HepG2 (cell line): ENCODE data around the gene ENO2. TPM values are rescaled to one million over a fixed set of nuclear protein-coding genes. Genes with fewer than 3 reads are reported as not detected.

Experiments used
- ATAC-seq: fragments of 200-7000 bp; cut with Tn5 transposase; 3 replicates; pipeline ENCODE4 v1.9.1; 2020; ENCODE audit warnings: mild to moderate bottlenecking, moderate library complexity
- BruUV-seq: library from RNA; stranded (reverse); fragments of 400-500 nt; replicated peaks from 2 replicates; lab custom pipeline; 2021; lab: Mats Ljungman, UMichigan
- CTCF ChIA-PET: fragments of 300-600 bp; formaldehyde crosslinking; extraction: SDS; loops from one replicate; lab custom pipeline; 2021; ENCODE audit warnings: low total read pairs, inconsistent platforms, low intra/inter-chr PET ratio; lab: Yijun Ruan, JAX
- POLR2A ChIA-PET: fragments of 350-600 bp; sonication (Branson Sonifier 250); formaldehyde crosslinking; loops from one replicate; lab custom pipeline; 2020; ENCODE audit warnings: antibody characterized with exemption, inconsistent platforms; lab: Yijun Ruan, JAX
- DNase-seq: peaks from one replicate; pipeline ENCODE4 v3.0.0-alpha.2; 2015; ENCODE audit warnings: low spot score
- FAIRE-seq: peaks from 3 replicates; lab custom pipeline; 2011; peaks lifted over from hg19 to GRCh38; lab: Jason Lieb, UNC
- H2AFZ ChIP-seq: one replicate; pipeline ENCODE4 v1.6.1; 2011; ENCODE audit warnings: low read length, inconsistent platforms
- H3K27ac ChIP-seq: fragments of 300-600 bp; 3 replicates; pipeline ENCODE4 v1.8.0; 2011; ENCODE audit warnings: mixed run types, mild to moderate bottlenecking, mixed read lengths, low read length, inconsistent platforms; ENCODE audit not compliant: insufficient read depth; ENCODE audit errors: extremely low read length
- H3K27me3 ChIP-seq, 2 experiments: fragments of 200-600 bp in 1 of 2; 2 replicates in 1 of 2; 3 replicates in 1 of 2; pipeline versions ENCODE4 v1.6.0 to v1.8.0; 2011; ENCODE audit warnings: low read length in 2 of 2, mild to moderate bottlenecking in 2 of 2, moderate library complexity in 2 of 2, inconsistent platforms in 1 of 2; ENCODE audit not compliant: insufficient read depth in 2 of 2, control insufficient read depth in 1 of 2
- H3K36me3 ChIP-seq, 2 experiments: fragments of 200-600 bp in 1 of 2; replicated peaks in 1 of 2; 2 replicates in 1 of 2; 3 replicates in 1 of 2; pipeline versions ENCODE4 v1.5.1 to v1.8.0; 2011; ENCODE audit warnings: low read length in 2 of 2, inconsistent platforms in 1 of 2; ENCODE audit not compliant: insufficient read depth in 2 of 2, control insufficient read depth in 1 of 2
- H3K4me1 ChIP-seq: 2 replicates; pipeline ENCODE4 v1.5.1; 2012; ENCODE audit warnings: low read length, inconsistent platforms; ENCODE audit not compliant: insufficient read depth
- H3K4me2 ChIP-seq: 2 replicates; pipeline ENCODE4 v1.6.0; 2011; ENCODE audit warnings: low read depth, low read length, inconsistent platforms
- H3K4me3 ChIP-seq, 3 experiments: fragments of 200-600 bp in 1 of 3; sonication (generic), shearing (Covaris generic) in 1 of 3; replicated peaks in 1 of 3; 2 replicates each; pipeline ENCODE4 v1.5.1; 2011 to 2016; ENCODE audit warnings: low read length in 3 of 3, inconsistent platforms in 2 of 3, low read depth in 2 of 3, mild to moderate bottlenecking in 2 of 3, control low read depth in 1 of 3, mixed read lengths in 1 of 3; ENCODE audit not compliant: insufficient read depth in 1 of 3
- H3K79me2 ChIP-seq: one replicate; pipeline ENCODE4 v1.6.1; 2011; ENCODE audit warnings: low read length, inconsistent platforms; ENCODE audit not compliant: insufficient read depth
- H3K9ac ChIP-seq: 2 replicates; pipeline ENCODE4 v1.6.0; 2011; ENCODE audit warnings: mild to moderate bottlenecking, low read depth, low read length, inconsistent platforms; ENCODE audit not compliant: insufficient read depth
- H3K9me3 ChIP-seq: 2 replicates; pipeline ENCODE4 v1.5.1; 2012; ENCODE audit warnings: mild to moderate bottlenecking, low read length
- H4K20me1 ChIP-seq: 2 replicates; pipeline ENCODE4 v1.6.0; 2011; ENCODE audit warnings: inconsistent platforms, mild to moderate bottlenecking, low read length, moderate library complexity; ENCODE audit not compliant: insufficient read depth
- ADNP ChIP-seq: sonication (generic); formaldehyde crosslinking; IDR thresholded peaks from 2 replicates; pipeline ENCODE4 v1.4.0; 2020; ENCODE audit warnings: missing genetic modification reagents
- CBX2 ChIP-seq, 2 experiments: fragments of 200-600 bp in 1 of 2; sonication (generic); formaldehyde crosslinking in 1 of 2; IDR thresholded peaks; 2 replicates each; pipeline versions ENCODE4 v1.7.0 to v1.8.1; 2018 to 2022; ENCODE audit warnings: low read depth in 2 of 2, low read length in 1 of 2, mild to moderate bottlenecking in 1 of 2, missing genetic modification reagents in 1 of 2
- EEA1 ChIP-seq: sonication (generic); formaldehyde crosslinking; IDR thresholded peaks from 2 replicates; pipeline ENCODE4 v1.5.1; 2020; ENCODE audit warnings: mild to moderate bottlenecking, missing genetic modification reagents, borderline replicate concordance
- FOXO1 ChIP-seq: sonication (generic); formaldehyde crosslinking; IDR thresholded peaks from 2 replicates; pipeline ENCODE4 v1.4.0; 2020; ENCODE audit warnings: missing genetic modification reagents
- MAZ ChIP-seq, 2 experiments: sonication (generic) in 1 of 2; formaldehyde crosslinking in 1 of 2; IDR thresholded peaks; 2 replicates each; pipeline versions ENCODE4 v1.5.0 to v1.6.1; 2012 to 2020; ENCODE audit warnings: low read depth in 2 of 2, mild to moderate bottlenecking in 2 of 2, borderline replicate concordance in 1 of 2, improper control_type of control experiment in 1 of 2, low read length in 1 of 2, missing genetic modification reagents in 1 of 2, moderate library complexity in 1 of 2
- NAIF1 ChIP-seq: sonication (generic); formaldehyde crosslinking; IDR thresholded peaks from 2 replicates; pipeline ENCODE4 v1.5.0; 2020; ENCODE audit warnings: mild to moderate bottlenecking, missing genetic modification reagents, borderline replicate concordance
- NFIB ChIP-seq: sonication (generic); formaldehyde crosslinking; IDR thresholded peaks from 2 replicates; pipeline ENCODE4 v1.9.0; 2021; ENCODE audit warnings: missing genetic modification reagents, mild to moderate bottlenecking, borderline replicate concordance
- SRSF9 ChIP-seq: fragments of 200-400 bp; formaldehyde crosslinking; IDR thresholded peaks from 2 replicates; pipeline ENCODE4 v1.6.1; 2018; ENCODE audit warnings: borderline replicate concordance, mild to moderate bottlenecking, low read depth, low read length; ENCODE audit not compliant: insufficient read depth, poor library complexity, severe bottlenecking
- TCF12 ChIP-seq, 2 experiments: fragments of 450-650 bp in 1 of 2; sonication (generic) in 1 of 2; formaldehyde crosslinking in 1 of 2; IDR thresholded peaks; 2 replicates each; pipeline versions ENCODE4 v1.6.1 to v1.8.0; 2017 to 2022; ENCODE audit warnings: antibody characterized with exemption in 1 of 2, mild to moderate bottlenecking in 1 of 2, missing genetic modification reagents in 1 of 2, moderate library complexity in 1 of 2
- ZBTB7B ChIP-seq: sonication (generic); formaldehyde crosslinking; IDR thresholded peaks from 2 replicates; pipeline ENCODE4 v1.4.0; 2020; ENCODE audit warnings: missing genetic modification reagents
- ZIK1 ChIP-seq: sonication (generic); formaldehyde crosslinking; IDR thresholded peaks from 2 replicates; pipeline ENCODE4 v1.5.0; 2020; ENCODE audit warnings: mild to moderate bottlenecking, low read depth, missing genetic modification reagents, borderline replicate concordance
- ZNF644 ChIP-seq: IDR thresholded peaks from 2 replicates; pipeline ENCODE4 v1.6.1; 2016; ENCODE audit warnings: low read depth
- ZNF761 ChIP-seq: sonication (generic); formaldehyde crosslinking; conservative IDR thresholded peaks from 2 replicates; pipeline ENCODE4 v1.4.0; 2020; ENCODE audit warnings: mild to moderate bottlenecking, missing genetic modification reagents
- WGBS: methylation state at CpG from one replicate; pipeline ENCODE4 v1.1.6; 2017; ENCODE audit warnings: low lambda C conversion rate; 5-methylcytosine and 5-hydroxymethylcytosine counted together
- in situ Hi-C: cut with HindIII; loops from 2 replicates; pipeline ENCODE4 v1.10.0; 2017; ENCODE audit warnings: low pct_unique_long_range_greater_than_20kb; ENCODE audit not compliant: extremely low pct_ligation_motif_present
- intact Hi-C: fragments of 100-400 bp; cut with micrococcal nuclease; formaldehyde crosslinking; loops from one replicate; pipeline ENCODE4 v1.10.0; 2022; ENCODE audit not compliant: unreplicated experiment
- polyA plus RNA-seq, 8 experiments: library from polyadenylated mRNA; depleted of rRNA in 3 of 8; stranded (reverse) in 7 of 8; unstranded in 1 of 8; fragments of >200 nt; fragmentation: Illumina TruSeq in 4 of 8; extraction: Trizol in 4 of 8; gene quantifications; 2 replicates each; pipeline versions ENCODE4 v1.2.1 to v1.2.3, GENCODE V29; 2011 to 2016; ENCODE audit warnings: low read depth in 4 of 8, missing spikeins in 1 of 8, mixed read lengths in 1 of 8; ENCODE audit not compliant: insufficient read depth in 1 of 8
- total RNA-seq, 5 experiments: library from RNA; depleted of rRNA; stranded (reverse); fragments of >200 nt; fragmentation: Illumina TruSeq; extraction: Trizol; gene quantifications; 2 replicates each; pipeline ENCODE4 v1.2.3, GENCODE V29; 2016; ENCODE audit warnings: low read depth in 1 of 5
- TF ChIP-seq, protein P1 (sequence below), 2 experiments: fragments of 450-650 bp in 1 of 2; sonication (generic) in 1 of 2; formaldehyde crosslinking in 1 of 2; IDR thresholded peaks; 2 replicates each; pipeline versions ENCODE4 v1.6.1 to v1.8.0; 2016 to 2022; ENCODE audit warnings: antibody characterized with exemption in 1 of 2, mild to moderate bottlenecking in 1 of 2, missing genetic modification reagents in 1 of 2

Gene ENO2
- total and polyA plus RNA-seq, 2 of the 13 experiments (the other 11 are each of a cell fraction or from before 2014, with no cell fraction given): 19.3 to 136 TPM

DNA sequence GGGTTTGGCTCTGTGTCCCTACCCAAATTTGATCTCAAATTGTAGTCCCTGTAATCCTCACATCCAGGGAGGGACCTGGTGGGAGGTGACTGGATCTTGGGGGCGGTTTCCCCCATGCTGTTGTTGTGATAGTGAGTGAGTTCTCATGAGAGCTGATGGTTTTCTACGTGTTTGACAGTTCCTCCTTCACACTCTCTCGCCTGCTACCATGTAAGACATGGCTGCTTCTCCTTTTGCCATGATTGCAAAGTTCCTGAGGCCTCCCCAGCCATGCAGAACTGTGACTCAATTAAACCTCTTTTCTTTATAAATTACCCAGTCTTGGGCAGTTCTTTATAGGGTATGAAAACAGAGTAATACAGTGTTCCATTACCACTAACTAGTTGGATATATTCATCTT lies 20.1 kb upstream of the ENO2 start:
- WGBS: 95% methylated on average over 3 of the region's 3 CpGs
- TF ChIP-seq ZBTB7B (no peak), NAIF1 (no peak), TCF12 (IDR thresholded peaks at IDR 0.05) (no peak), TCF12 (CRISPR knock-in tag; IDR thresholded peaks at IDR 0.05) (no peak), CBX2 (IDR thresholded peaks at IDR 0.05; ENCODE audit: low read depth, low read length) (no peak), CBX2 (CRISPR knock-in tag; IDR thresholded peaks at IDR 0.05; ENCODE audit: low read depth) (no peak), NFIB (CRISPR knock-in tag) (no peak), ZNF644 (CRISPR knock-in tag) (no peak), SRSF9 (no peak), EEA1 (CRISPR knock-in tag) (no peak), FOXO1 (CRISPR knock-in tag) (no peak), ZIK1 (CRISPR knock-in tag) (no peak), ZNF761 (no peak), ADNP (CRISPR knock-in tag) (no peak), MAZ (IDR thresholded peaks at IDR 0.05; ENCODE audit: borderline replicate concordance, low read depth, low read length) (no peak), MAZ (CRISPR knock-in tag; IDR thresholded peaks at IDR 0.05; ENCODE audit: low read depth) (no peak)
- TF ChIP-seq, protein P1, sequence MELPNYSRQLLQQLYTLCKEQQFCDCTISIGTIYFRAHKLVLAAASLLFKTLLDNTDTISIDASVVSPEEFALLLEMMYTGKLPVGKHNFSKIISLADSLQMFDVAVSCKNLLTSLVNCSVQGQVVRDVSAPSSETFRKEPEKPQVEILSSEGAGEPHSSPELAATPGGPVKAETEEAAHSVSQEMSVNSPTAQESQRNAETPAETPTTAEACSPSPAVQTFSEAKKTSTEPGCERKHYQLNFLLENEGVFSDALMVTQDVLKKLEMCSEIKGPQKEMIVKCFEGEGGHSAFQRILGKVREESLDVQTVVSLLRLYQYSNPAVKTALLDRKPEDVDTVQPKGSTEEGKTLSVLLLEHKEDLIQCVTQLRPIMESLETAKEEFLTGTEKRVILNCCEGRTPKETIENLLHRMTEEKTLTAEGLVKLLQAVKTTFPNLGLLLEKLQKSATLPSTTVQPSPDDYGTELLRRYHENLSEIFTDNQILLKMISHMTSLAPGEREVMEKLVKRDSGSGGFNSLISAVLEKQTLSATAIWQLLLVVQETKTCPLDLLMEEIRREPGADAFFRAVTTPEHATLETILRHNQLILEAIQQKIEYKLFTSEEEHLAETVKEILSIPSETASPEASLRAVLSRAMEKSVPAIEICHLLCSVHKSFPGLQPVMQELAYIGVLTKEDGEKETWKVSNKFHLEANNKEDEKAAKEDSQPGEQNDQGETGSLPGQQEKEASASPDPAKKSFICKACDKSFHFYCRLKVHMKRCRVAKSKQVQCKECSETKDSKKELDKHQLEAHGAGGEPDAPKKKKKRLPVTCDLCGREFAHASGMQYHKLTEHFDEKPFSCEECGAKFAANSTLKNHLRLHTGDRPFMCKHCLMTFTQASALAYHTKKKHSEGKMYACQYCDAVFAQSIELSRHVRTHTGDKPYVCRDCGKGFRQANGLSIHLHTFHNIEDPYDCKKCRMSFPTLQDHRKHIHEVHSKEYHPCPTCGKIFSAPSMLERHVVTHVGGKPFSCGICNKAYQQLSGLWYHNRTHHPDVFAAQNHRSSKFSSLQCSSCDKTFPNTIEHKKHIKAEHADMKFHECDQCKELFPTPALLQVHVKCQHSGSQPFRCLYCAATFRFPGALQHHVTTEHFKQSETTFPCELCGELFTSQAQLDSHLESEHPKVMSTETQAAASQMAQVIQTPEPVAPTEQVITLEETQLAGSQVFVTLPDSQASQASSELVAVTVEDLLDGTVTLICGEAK (IDR thresholded peaks at IDR 0.05): no peak
- TF ChIP-seq, protein P1 (CRISPR knock-in tag; IDR thresholded peaks at IDR 0.05): no peak

More for the DNA sequence above, 20.1 kb upstream of the ENO2 start:
- no peak overlapping the region for H3K4me3 ChIP-seq
- H3K9me3 ChIP-seq: no peaks in the 10 kb centered on the region
- no peaks in the 10 kb centered on the region for H3K36me3 ChIP-seq
- no TSS peak for BruUV-seq
- no peaks in the 10 kb centered on the region for H3K79me2 ChIP-seq
- no peak for ATAC-seq
- FAIRE-seq: no peak
- no peaks in the 10 kb centered on the region; a peak in 1 of 5 replicates for H3K27me3 ChIP-seq
- CTCF ChIA-PET: no interaction called here
- peaks cover 28% of the 10 kb centered on the region for H3K4me1 ChIP-seq
- H3K9ac ChIP-seq: no peak overlapping the region
- intact Hi-C loops (no loop called here), in situ Hi-C loops (no loop called here)
- no peak overlapping the region for H2AFZ ChIP-seq
- POLR2A ChIA-PET: interaction anchor here (0.8 kb wide), 1 partner anchor 21 kb away, joined by 3 read pairs; the partner anchor contains the start of gene SPSB2
- no peak overlapping the region for H3K4me2 ChIP-seq
- DNase-seq: no peak
- no peaks in the 10 kb centered on the region for H4K20me1 ChIP-seq
- no peak overlapping the region for H3K27ac ChIP-seq
